Measurements from ENCODE around the gene SLC35F4. TPM values are rescaled to one million over a fixed set of nuclear protein-coding genes. Genes with fewer than 3 reads are reported as not detected.

SLC35F4 gene
- total RNA-seq, 1 donor from 2014 or later = 0.14 TPM

DNA sequence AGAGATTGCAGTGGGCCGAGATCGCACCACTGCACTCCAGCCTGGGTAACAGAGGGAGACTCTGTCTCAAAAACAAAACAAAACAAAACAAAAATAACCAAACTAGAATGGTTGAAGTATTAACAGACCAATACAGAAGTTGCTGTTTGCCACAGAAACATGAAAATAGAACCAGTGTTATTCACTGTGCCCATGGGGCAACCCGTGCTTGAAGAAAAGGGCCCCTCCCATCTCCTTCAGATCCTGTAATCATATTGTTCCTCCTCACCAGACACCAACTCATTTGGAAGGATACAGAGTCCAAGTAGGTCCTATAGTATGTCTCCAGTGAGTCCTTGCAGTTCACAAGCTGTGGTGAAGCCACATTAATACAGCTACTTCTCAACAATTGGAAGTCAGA is 30.9 kb downstream of the SLC35F4 start:
- H3K4me1 Mint-ChIP-seq (ENCODE audit: low read depth) = no peaks in the 10 kb centered on the region
- no peaks in the 10 kb centered on the region for H3K36me3 Mint-ChIP-seq (ENCODE audit: insufficient read depth)
- peaks cover 5% of the 10 kb centered on the region for H3K27me3 Mint-ChIP-seq
- no peak for DNase-seq (ENCODE audit: low spot score, unreplicated experiment)
- no peak overlapping the region for H3K27ac Mint-ChIP-seq
- no peak overlapping the region for H3K4me3 Mint-ChIP-seq (ENCODE audit: low read depth)
- no peaks in the 10 kb centered on the region for H3K9me3 Mint-ChIP-seq (ENCODE audit: low read depth)
- TF ChIP-seq, protein P1, sequence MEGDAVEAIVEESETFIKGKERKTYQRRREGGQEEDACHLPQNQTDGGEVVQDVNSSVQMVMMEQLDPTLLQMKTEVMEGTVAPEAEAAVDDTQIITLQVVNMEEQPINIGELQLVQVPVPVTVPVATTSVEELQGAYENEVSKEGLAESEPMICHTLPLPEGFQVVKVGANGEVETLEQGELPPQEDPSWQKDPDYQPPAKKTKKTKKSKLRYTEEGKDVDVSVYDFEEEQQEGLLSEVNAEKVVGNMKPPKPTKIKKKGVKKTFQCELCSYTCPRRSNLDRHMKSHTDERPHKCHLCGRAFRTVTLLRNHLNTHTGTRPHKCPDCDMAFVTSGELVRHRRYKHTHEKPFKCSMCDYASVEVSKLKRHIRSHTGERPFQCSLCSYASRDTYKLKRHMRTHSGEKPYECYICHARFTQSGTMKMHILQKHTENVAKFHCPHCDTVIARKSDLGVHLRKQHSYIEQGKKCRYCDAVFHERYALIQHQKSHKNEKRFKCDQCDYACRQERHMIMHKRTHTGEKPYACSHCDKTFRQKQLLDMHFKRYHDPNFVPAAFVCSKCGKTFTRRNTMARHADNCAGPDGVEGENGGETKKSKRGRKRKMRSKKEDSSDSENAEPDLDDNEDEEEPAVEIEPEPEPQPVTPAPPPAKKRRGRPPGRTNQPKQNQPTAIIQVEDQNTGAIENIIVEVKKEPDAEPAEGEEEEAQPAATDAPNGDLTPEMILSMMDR (IDR thresholded peaks at IDR 0.05; ENCODE audit: unreplicated experiment) = no peak

DNA sequence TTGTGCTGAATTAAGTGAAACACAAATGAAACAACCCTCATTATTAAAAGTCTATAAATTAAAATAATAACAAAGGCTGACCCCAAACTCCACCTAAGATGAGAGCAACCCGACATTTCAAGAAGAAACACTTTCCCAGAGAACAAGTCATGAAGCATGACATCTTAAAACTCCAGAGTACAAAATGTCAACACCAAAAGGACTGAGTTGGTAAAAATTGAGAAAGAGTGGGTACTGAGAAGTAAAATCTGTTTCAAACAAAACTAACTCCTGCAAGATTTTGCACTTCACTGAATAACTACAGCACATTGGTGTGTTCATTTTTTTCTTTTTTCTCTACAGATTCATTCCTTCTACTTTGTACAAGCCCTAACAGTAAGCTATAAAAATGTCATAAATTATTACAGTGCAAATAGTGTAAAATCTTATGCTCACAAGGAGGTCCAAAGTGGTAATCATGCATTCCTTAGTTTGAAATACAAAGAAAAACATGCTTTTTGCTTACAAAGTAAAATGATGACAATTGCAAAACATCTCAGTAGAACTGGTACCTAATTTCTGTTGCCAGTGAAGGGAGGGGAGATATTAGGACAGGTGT is 31.8 kb downstream of the SLC35F4 start:
- no peak for DNase-seq (ENCODE audit: low spot score, unreplicated experiment)
- H3K4me3 Mint-ChIP-seq (ENCODE audit: low read depth) = no peak overlapping the region
- no peaks in the 10 kb centered on the region for H3K4me1 Mint-ChIP-seq (ENCODE audit: low read depth)
- H3K36me3 Mint-ChIP-seq (ENCODE audit: insufficient read depth) = no peaks in the 10 kb centered on the region
- H3K27ac Mint-ChIP-seq = no peak overlapping the region
- no peaks in the 10 kb centered on the region for H3K9me3 Mint-ChIP-seq (ENCODE audit: low read depth)
- peaks cover 5% of the 10 kb centered on the region for H3K27me3 Mint-ChIP-seq
- TF ChIP-seq, protein P1 (IDR thresholded peaks at IDR 0.05; ENCODE audit: unreplicated experiment) = no peak

DNA sequence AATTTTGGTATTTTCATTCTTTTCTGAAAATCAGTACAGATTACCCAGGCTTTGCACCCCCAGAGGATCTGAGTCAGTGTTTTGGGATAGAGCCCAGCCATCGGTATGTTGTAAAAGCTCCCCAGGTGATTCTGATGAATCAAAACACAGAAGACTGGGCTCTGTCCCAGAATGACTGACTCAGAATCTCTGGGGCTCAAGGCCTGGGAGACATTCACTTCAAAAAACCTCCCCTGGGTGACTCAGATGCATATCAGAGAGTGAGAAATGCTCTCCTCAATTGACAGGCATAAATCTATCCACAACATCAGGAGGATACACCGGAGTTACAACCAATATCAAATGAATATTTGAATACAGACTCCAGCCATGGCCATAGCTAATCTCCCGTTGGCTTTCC is 32.6 kb downstream of the SLC35F4 start:
- no peaks in the 10 kb centered on the region for H3K9me3 Mint-ChIP-seq (ENCODE audit: low read depth)
- DNase-seq (ENCODE audit: low spot score, unreplicated experiment) = no peak
- no peaks in the 10 kb centered on the region for H3K36me3 Mint-ChIP-seq (ENCODE audit: insufficient read depth)
- no peaks in the 10 kb centered on the region for H3K4me1 Mint-ChIP-seq (ENCODE audit: low read depth)
- H3K27me3 Mint-ChIP-seq = peaks cover 5% of the 10 kb centered on the region
- H3K4me3 Mint-ChIP-seq (ENCODE audit: low read depth) = no peak overlapping the region
- no peak overlapping the region for H3K27ac Mint-ChIP-seq
- TF ChIP-seq, protein P1 (IDR thresholded peaks at IDR 0.05; ENCODE audit: unreplicated experiment) = no peak

DNA sequence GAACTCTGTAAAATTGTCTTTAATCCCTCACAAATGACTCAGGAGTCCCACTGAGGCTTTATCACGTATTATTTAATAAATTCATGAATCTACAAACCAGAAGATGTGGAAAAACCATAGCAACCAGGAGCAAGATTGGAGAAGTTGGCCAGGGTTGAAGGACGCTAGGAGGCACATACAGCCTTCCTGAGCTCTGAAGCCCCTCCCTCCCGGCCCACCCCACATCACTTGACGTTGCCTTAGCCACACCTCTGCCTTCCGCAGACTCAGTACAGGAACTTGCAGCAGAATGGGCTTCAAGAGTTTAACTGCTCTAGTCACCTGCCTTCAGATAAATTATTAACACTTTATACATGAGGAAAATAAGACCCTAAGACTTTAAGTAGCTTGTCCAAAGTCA is 33.9 kb downstream of the SLC35F4 start:
- DNase-seq (ENCODE audit: low spot score, unreplicated experiment) = no peak
- Mint-ChIP-seq H3K4me3 (ENCODE audit: low read depth) (no peak overlapping the region), H3K27ac (no peak overlapping the region), H3K9me3 (ENCODE audit: low read depth) (no peaks in the 10 kb centered on the region), H3K4me1 (ENCODE audit: low read depth) (no peaks in the 10 kb centered on the region), H3K27me3 (peaks cover 5% of the 10 kb centered on the region), H3K36me3 (ENCODE audit: insufficient read depth) (no peaks in the 10 kb centered on the region)
- TF ChIP-seq, protein P1 (IDR thresholded peaks at IDR 0.05; ENCODE audit: unreplicated experiment) = no peak

DNA sequence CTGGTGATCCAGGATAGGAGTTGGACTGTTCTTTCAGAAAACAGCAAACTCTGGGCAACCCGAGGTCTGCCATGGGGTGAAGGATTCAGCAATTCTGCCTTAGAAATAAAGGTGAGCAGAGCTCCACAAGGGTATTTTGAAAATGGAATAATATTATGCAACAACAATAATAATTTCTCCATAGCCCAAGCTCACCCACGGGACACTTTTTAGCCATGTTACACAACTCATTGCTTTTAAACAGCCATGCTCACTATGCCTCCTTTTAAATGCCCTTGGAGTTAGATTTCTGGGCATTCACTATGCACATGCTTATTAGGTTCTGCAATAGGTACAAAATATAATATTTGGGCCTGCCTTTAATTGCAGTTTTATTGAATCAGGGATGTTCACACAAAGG is 37.2 kb downstream of the SLC35F4 start:
- peaks cover 6% of the 10 kb centered on the region for H3K9me3 Mint-ChIP-seq (ENCODE audit: low read depth)
- no peaks in the 10 kb centered on the region for H3K36me3 Mint-ChIP-seq (ENCODE audit: insufficient read depth)
- TF ChIP-seq, protein P1 (IDR thresholded peaks at IDR 0.05; ENCODE audit: unreplicated experiment) = no peak
- H3K4me1 Mint-ChIP-seq (ENCODE audit: low read depth) = no peaks in the 10 kb centered on the region
- H3K27me3 Mint-ChIP-seq = peaks cover 5% of the 10 kb centered on the region
- H3K4me3 Mint-ChIP-seq (ENCODE audit: low read depth) = no peak overlapping the region
- DNase-seq (ENCODE audit: low spot score, unreplicated experiment) = no peak
- no peak overlapping the region for H3K27ac Mint-ChIP-seq
